ENCODE results near the gene MYO15A.
"Not testable (repeated sequence)": the region's sequence is repeated elsewhere in the genome, so short reads cannot be mapped to it uniquely, and the experiment has no call there.

GRCh38 chr17:18216906-18217305 lies 108.3 kb downstream of the MYO15A start:
- not testable (repeated sequence) for TF ChIP-seq CTCF (IDR thresholded peaks at IDR 0.05); EZH2 (IDR thresholded peaks at IDR 0.05; ENCODE audit: borderline replicate concordance, insufficient read depth, low read depth, low read length, poor library complexity, severe bottlenecking)

All from B cell (primary cell).